Measurements from ENCODE around the gene ANKRD34B. TPM values are rescaled to one million over a fixed set of nuclear protein-coding genes. Genes with fewer than 3 reads are reported as not detected.
A peak's percentile ranks its signal among the peaks of the same experiment; 100 is the strongest.

ANKRD34B gene
- total RNA-seq (not detected), polyA plus RNA-seq (under 1 TPM in 1 of 3 donors, not detected in 2; 0.01 TPM)

DNA sequence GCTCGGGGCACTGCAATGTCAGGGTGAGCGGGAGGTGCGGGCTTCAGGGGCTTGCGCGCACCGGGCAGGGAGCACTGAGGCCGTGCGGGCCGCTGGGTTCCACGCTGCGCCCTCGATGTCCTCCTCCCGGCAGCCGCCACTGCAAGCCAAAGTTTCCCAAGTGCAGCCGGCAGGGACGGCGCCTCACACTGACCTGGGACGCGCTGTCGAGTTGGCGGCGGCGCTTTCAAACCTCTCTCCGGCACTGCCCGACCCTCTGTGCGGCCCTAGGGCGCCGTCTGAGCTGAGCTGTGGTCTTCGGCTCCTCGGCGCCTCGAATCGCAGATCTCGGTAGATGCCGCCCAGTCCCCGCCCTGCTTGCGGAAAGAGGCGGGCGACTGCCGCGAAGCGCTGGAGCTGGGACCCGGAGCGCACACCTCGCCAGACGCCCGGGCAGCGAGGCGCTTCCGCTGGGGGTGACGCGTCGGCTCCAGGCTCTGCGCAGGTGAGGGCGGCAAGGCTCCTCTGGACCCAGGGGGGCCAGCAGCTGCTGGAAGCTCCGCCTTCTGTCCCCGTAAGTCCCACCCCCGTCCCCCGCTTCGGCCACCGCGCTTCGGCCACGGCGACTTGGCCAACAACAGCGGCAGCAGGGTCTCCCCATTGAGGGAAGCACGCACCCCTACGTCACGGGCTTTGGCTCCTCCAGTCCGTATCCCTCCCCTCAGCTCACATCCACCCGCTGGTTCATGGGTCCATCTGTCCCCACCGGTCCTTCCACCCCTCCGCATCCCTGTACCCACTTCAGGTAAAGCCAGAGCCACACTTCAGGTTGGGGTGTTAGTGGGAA, at the start of gene ANKRD34B:
Gene ANKRD34B (minus strand): TSS at position 320 of the 826 bp plus-strand sequence. CDS start 10,261 bp downstream, outside the sequence.
- Histone ChIP-seq H3K9me3 (no peaks in the 10 kb centered on the region), H3K4me1 (peaks cover 0 to 17% (median 16%) of the 10 kb centered on the region in 4 donors), H3K27me3 (peaks cover 5 to 52% (median 27%) of the 10 kb centered on the region in 3 donors), H3K27ac (no peak within 1 kb of the TSS), H3K36me3 (no peaks in the 10 kb centered on the region), H3K4me3 (peak within 1 kb of the TSS in 3 of 4 donors; percentile 17 to 32 (median 31))
- intact Hi-C loops (cut with DNase I) = no loop called here
- TF ChIP-seq EP300 (IDR thresholded peaks at IDR 0.05) (no peak), POLR2A (IDR thresholded peaks at IDR 0.05) (no peak), CTCF (IDR thresholded peaks at IDR 0.05) (no peak), POLR2AphosphoS5 (IDR thresholded peaks at IDR 0.05) (no peak)
- DNase-seq = no peak
- 3 to 5% methylated on average over 73 of the region's 73 CpGs for WGBS, 2 donors

DNA sequence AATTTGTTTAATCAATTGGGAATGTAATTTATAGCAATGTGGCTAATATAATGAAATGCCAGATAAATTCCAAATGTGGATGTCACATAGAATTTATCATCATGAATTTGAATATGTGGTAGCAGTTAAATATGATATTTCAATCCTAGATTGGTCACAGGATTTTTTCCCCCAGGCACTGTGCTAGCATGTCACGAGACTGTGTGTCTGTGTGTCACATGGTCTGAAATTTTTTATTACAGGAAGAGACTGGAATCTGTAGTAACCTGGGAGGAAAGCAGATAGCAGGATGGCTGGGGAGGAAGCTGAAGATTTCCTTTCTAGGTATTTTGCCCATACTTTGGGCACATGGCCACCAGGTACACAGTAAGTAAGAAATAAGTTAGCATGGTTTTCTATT, 49.0 kb upstream of the ANKRD34B start:
- WGBS, 2 donors = 54 to 79% methylated on average over 1 of the region's 1 CpG
- TF ChIP-seq POLR2A (IDR thresholded peaks at IDR 0.05) = no peak
- no peak for TF ChIP-seq CTCF (IDR thresholded peaks at IDR 0.05)
- no peak for TF ChIP-seq POLR2AphosphoS5 (IDR thresholded peaks at IDR 0.05)
- TF ChIP-seq EP300 (IDR thresholded peaks at IDR 0.05) = no peak

GRCh38 chr5:80618438-80618837, 48.4 kb upstream of the ANKRD34B start:
- Histone ChIP-seq H3K27ac (no peak overlapping the region), H3K27me3 (no peaks in the 10 kb centered on the region), H3K36me3 (no peaks in the 10 kb centered on the region), H3K4me1 (no peaks in the 10 kb centered on the region), H3K9me3 (no peaks in the 10 kb centered on the region), H3K4me3 (no peak overlapping the region)
- DNase-seq = no peak
- TF ChIP-seq CTCF (IDR thresholded peaks at IDR 0.05) (no peak), EP300 (IDR thresholded peaks at IDR 0.05) (no peak), POLR2AphosphoS5 (IDR thresholded peaks at IDR 0.05) (no peak), POLR2A (IDR thresholded peaks at IDR 0.05) (no peak)
- WGBS, 2 donors = 93 to 97% methylated on average over 4 of the region's 4 CpGs
- intact Hi-C loops (cut with DNase I) = no loop called here

More for the DNA sequence above, 49.0 kb upstream of the ANKRD34B start:
- Histone ChIP-seq H3K4me3 (no peak overlapping the region), H3K4me1 (no peaks in the 10 kb centered on the region), H3K36me3 (no peaks in the 10 kb centered on the region), H3K27me3 (no peaks in the 10 kb centered on the region), H3K27ac (no peak overlapping the region), H3K9me3 (no peaks in the 10 kb centered on the region)
- no peak for DNase-seq
- intact Hi-C loops (cut with DNase I) = no loop called here

GRCh38 chr5:80615266-80615914, 45.3 kb upstream of the ANKRD34B start:
- WGBS, 2 donors = 85 to 87% methylated on average over 17 of the region's 17 CpGs
- no peak for DNase-seq
- Histone ChIP-seq H3K36me3 (no peaks in the 10 kb centered on the region), H3K4me3 (no peak overlapping the region), H3K9me3 (no peaks in the 10 kb centered on the region), H3K27ac (no peak overlapping the region), H3K4me1 (no peaks in the 10 kb centered on the region), H3K27me3 (no peaks in the 10 kb centered on the region)
- TF ChIP-seq CTCF (IDR thresholded peaks at IDR 0.05) (no peak), EP300 (IDR thresholded peaks at IDR 0.05) (no peak), POLR2AphosphoS5 (IDR thresholded peaks at IDR 0.05) (no peak), POLR2A (IDR thresholded peaks at IDR 0.05) (no peak)
- intact Hi-C loops (cut with DNase I) = no loop called here

Measured in sigmoid colon (tissue), 7 donors.